Measurements from ENCODE around the gene MYO9B. TPM values are rescaled to one million over a fixed set of nuclear protein-coding genes. Genes with fewer than 3 reads are reported as not detected.

Gene MYO9B
- total RNA-seq, 1 donor from 2014 or later = 123 TPM

GRCh38 chr19:17128820-17129219 is 53.2 kb downstream of the MYO9B start:
- Mint-ChIP-seq H3K4me3 (ENCODE audit: unreplicated experiment) (no peak overlapping the region), H3K36me3 (ENCODE audit: low read depth, unreplicated experiment) (peaks cover 19% of the 10 kb centered on the region), H3K4me1 (ENCODE audit: low read depth, unreplicated experiment) (peaks cover 22% of the 10 kb centered on the region), H3K9me3 (ENCODE audit: unreplicated experiment) (peaks cover 3% of the 10 kb centered on the region), H3K27me3 (ENCODE audit: low read depth, unreplicated experiment) (no peaks in the 10 kb centered on the region), H3K27ac (ENCODE audit: unreplicated experiment) (no peak overlapping the region)
- FAIRE-seq = no peak
- H3K4me3 ChIP-seq (ENCODE audit: insufficient read depth, low read depth, low read length) = no peak overlapping the region
- peaks cover 37% of the 10 kb centered on the region for H4K20me1 ChIP-seq (ENCODE audit: insufficient read depth, low read length)
- TF ChIP-seq CTCF (IDR thresholded peaks at IDR 0.05; ENCODE audit: insufficient read depth, low read depth, low read length) (no peak), EZH2 (IDR thresholded peaks at IDR 0.05; ENCODE audit: insufficient read depth, low read length) (no peak)
- no peak overlapping the region for H3K9ac ChIP-seq (ENCODE audit: low read length)
- no peak overlapping the region for H3K27ac ChIP-seq (ENCODE audit: low read depth, low read length)
- DNase-seq (ENCODE audit: low read depth) = no peak
- no peak overlapping the region for H2AFZ ChIP-seq (ENCODE audit: low read depth, low read length)
- peaks cover 18% of the 10 kb centered on the region for H3K4me1 ChIP-seq (ENCODE audit: insufficient read depth, low read length)
- peaks cover 62% of the 10 kb centered on the region for H3K79me2 ChIP-seq (ENCODE audit: insufficient read depth, low read length)
- no peaks in the 10 kb centered on the region for H3K9me3 ChIP-seq (ENCODE audit: insufficient read depth, low read depth, low read length)
- H3K4me2 ChIP-seq (ENCODE audit: low read length) = no peak overlapping the region
- H3K27me3 ChIP-seq (ENCODE audit: insufficient read depth, low read length) = no peaks in the 10 kb centered on the region
- H3K36me3 ChIP-seq (ENCODE audit: insufficient read depth, low read length) = peaks cover 2% of the 10 kb centered on the region

GRCh38 chr19:17129377-17129776 is 53.8 kb downstream of the MYO9B start:
- peaks cover 59% of the 10 kb centered on the region for H3K79me2 ChIP-seq (ENCODE audit: insufficient read depth, low read length)
- no peak overlapping the region for H3K27ac ChIP-seq (ENCODE audit: low read depth, low read length)
- Mint-ChIP-seq H3K4me3 (ENCODE audit: unreplicated experiment) (no peak overlapping the region), H3K27ac (ENCODE audit: unreplicated experiment) (no peak overlapping the region), H3K27me3 (ENCODE audit: low read depth, unreplicated experiment) (no peaks in the 10 kb centered on the region), H3K9me3 (ENCODE audit: unreplicated experiment) (peaks cover 3% of the 10 kb centered on the region), H3K4me1 (ENCODE audit: low read depth, unreplicated experiment) (peaks cover 25% of the 10 kb centered on the region), H3K36me3 (ENCODE audit: low read depth, unreplicated experiment) (peaks cover 19% of the 10 kb centered on the region)
- no peak for TF ChIP-seq CTCF (IDR thresholded peaks at IDR 0.05; ENCODE audit: insufficient read depth, low read depth, low read length)
- TF ChIP-seq EZH2 (IDR thresholded peaks at IDR 0.05; ENCODE audit: insufficient read depth, low read length) = no peak
- H3K27me3 ChIP-seq (ENCODE audit: insufficient read depth, low read length) = no peaks in the 10 kb centered on the region
- no peaks in the 10 kb centered on the region for H3K9me3 ChIP-seq (ENCODE audit: insufficient read depth, low read depth, low read length)
- no peak overlapping the region for H3K4me3 ChIP-seq (ENCODE audit: insufficient read depth, low read depth, low read length)
- no peak overlapping the region for H2AFZ ChIP-seq (ENCODE audit: low read depth, low read length)
- H3K4me2 ChIP-seq (ENCODE audit: low read length) = no peak overlapping the region
- H3K9ac ChIP-seq (ENCODE audit: low read length) = no peak overlapping the region
- peaks cover 33% of the 10 kb centered on the region for H4K20me1 ChIP-seq (ENCODE audit: insufficient read depth, low read length)
- FAIRE-seq = no peak
- H3K4me1 ChIP-seq (ENCODE audit: insufficient read depth, low read length) = peaks cover 18% of the 10 kb centered on the region
- H3K36me3 ChIP-seq (ENCODE audit: insufficient read depth, low read length) = peaks cover 2% of the 10 kb centered on the region
- no peak for DNase-seq (ENCODE audit: low read depth)

- Mint-ChIP-seq H3K4me1 (ENCODE audit: low read depth, unreplicated experiment) (peaks cover 18% of the 10 kb centered on the region), H3K9me3 (ENCODE audit: unreplicated experiment) (no peaks in the 10 kb centered on the region), H3K36me3 (ENCODE audit: low read depth, unreplicated experiment) (peaks cover 11% of the 10 kb centered on the region), H3K4me3 (ENCODE audit: unreplicated experiment) (peak overlapping the region; percentile 67), H3K27ac (ENCODE audit: unreplicated experiment) (peak overlapping the region; percentile 100), H3K27me3 (ENCODE audit: low read depth, unreplicated experiment) (no peaks in the 10 kb centered on the region)
- Histone ChIP-seq H3K4me2 (ENCODE audit: low read length) (peak overlapping the region; percentile 92), H3K9me3 (ENCODE audit: insufficient read depth, low read depth, low read length) (no peaks in the 10 kb centered on the region), H3K4me1 (ENCODE audit: insufficient read depth, low read length) (peaks cover 17% of the 10 kb centered on the region), H3K79me2 (ENCODE audit: insufficient read depth, low read length) (peaks cover 58% of the 10 kb centered on the region), H4K20me1 (ENCODE audit: insufficient read depth, low read length) (peaks cover 4% of the 10 kb centered on the region), H2AFZ (ENCODE audit: low read depth, low read length) (peak overlapping the region; percentile 60), H3K9ac (ENCODE audit: low read length) (peak overlapping the region; percentile 89), H3K36me3 (ENCODE audit: insufficient read depth, low read length) (no peaks in the 10 kb centered on the region), H3K27ac (ENCODE audit: low read depth, low read length) (peak overlapping the region; percentile 99), H3K4me3 (ENCODE audit: insufficient read depth, low read depth, low read length) (peak overlapping the region; percentile 62), H3K27me3 (ENCODE audit: insufficient read depth, low read length) (no peaks in the 10 kb centered on the region)
- peak; percentile 96 for DNase-seq (ENCODE audit: low read depth)
- no peak for TF ChIP-seq CTCF (IDR thresholded peaks at IDR 0.05; ENCODE audit: insufficient read depth, low read depth, low read length)
- no peak for TF ChIP-seq EZH2 (IDR thresholded peaks at IDR 0.05; ENCODE audit: insufficient read depth, low read length)
- FAIRE-seq = peak; percentile 70
These were observed 59.6 kb downstream of the MYO9B start for GRCh38 chr19:17135001-17135853.
